OCI-LY1 (cell line): Measurements from ENCODE around the gene FAXC.

ENCODE experiments used
- H2AFZ ChIP-seq: fragments of 200-600 bp; sonication (generic), shearing (Covaris generic); 2 replicates; pipeline ENCODE4 v1.6.0; 2014; ENCODE audit warnings: antibody characterized with exemption, mild to moderate bottlenecking, low read length
- H3F3A ChIP-seq: fragments of 200-600 bp; sonication (generic), shearing (Covaris generic); 2 replicates; pipeline ENCODE4 v1.6.0; 2014; ENCODE audit warnings: mild to moderate bottlenecking, antibody characterized with exemption, low read length, moderate library complexity; ENCODE audit not compliant: insufficient read depth
- H3K27ac ChIP-seq: fragments of 200-600 bp; sonication (generic); 2 replicates; pipeline ENCODE4 v1.5.1; 2014; ENCODE audit warnings: low read length, mixed run types, mild to moderate bottlenecking, low read depth; ENCODE audit not compliant: poor library complexity, severe bottlenecking
- H3K27me3 ChIP-seq: fragments of 200-600 bp; sonication (generic); 2 replicates; pipeline ENCODE4 v1.6.0; 2014; ENCODE audit warnings: antibody characterized with exemption, mild to moderate bottlenecking, low read length, moderate library complexity; ENCODE audit not compliant: insufficient read depth
- H3K36me3 ChIP-seq: fragments of 200-600 bp; sonication (generic); 2 replicates; pipeline ENCODE4 v1.6.1; 2014; ENCODE audit warnings: mild to moderate bottlenecking, antibody characterized with exemption, low read length, moderate library complexity, mixed read lengths; ENCODE audit not compliant: insufficient read depth
- H3K4me1 ChIP-seq: fragments of 200-600 bp; sonication (generic); 2 replicates; pipeline ENCODE4 v1.5.1; 2014; ENCODE audit warnings: mild to moderate bottlenecking, low read length, moderate library complexity; ENCODE audit not compliant: insufficient read depth, severe bottlenecking
- H3K4me2 ChIP-seq: fragments of 200-600 bp; sonication (generic), shearing (Covaris generic); 2 replicates; pipeline ENCODE4 v1.6.1; 2014; ENCODE audit warnings: low read length
- H3K4me3 ChIP-seq: fragments of 200-600 bp; sonication (generic); 2 replicates; pipeline ENCODE4 v1.5.1; 2014; ENCODE audit warnings: low read length, low read depth, mild to moderate bottlenecking, mixed read lengths; ENCODE audit not compliant: poor library complexity, severe bottlenecking
- H3K79me2 ChIP-seq: fragments of 200-600 bp; shearing (Covaris generic); 2 replicates; pipeline ENCODE4 v1.6.1; 2016; ENCODE audit warnings: mixed run types, low read length, mixed read lengths; ENCODE audit not compliant: insufficient read depth
- H3K9ac ChIP-seq: fragments of 200-600 bp; sonication (generic), shearing (Covaris generic); 2 replicates; pipeline ENCODE4 v1.6.1; 2014; ENCODE audit warnings: mild to moderate bottlenecking, low read length, mixed read lengths
- H3K9me2 ChIP-seq: fragments of 200-600 bp; sonication (generic), shearing (Covaris generic); 2 replicates; pipeline ENCODE4 v1.6.1; 2014; ENCODE audit warnings: low read depth, mild to moderate bottlenecking, low read length, mixed read lengths
- H3K9me3 ChIP-seq: fragments of 200-600 bp; shearing (Covaris generic); 2 replicates; pipeline ENCODE4 v1.6.1; 2014; ENCODE audit warnings: low read length, mixed read lengths
- H4K20me1 ChIP-seq: fragments of 200-600 bp; sonication (generic), shearing (Covaris generic); 2 replicates; pipeline ENCODE4 v1.6.0; 2016; ENCODE audit warnings: mild to moderate bottlenecking, low read length; ENCODE audit not compliant: insufficient read depth
- CTCF ChIP-seq: fragments of 200-600 bp; sonication (generic), shearing (Covaris generic); IDR thresholded peaks from 2 replicates; pipeline ENCODE4 v1.5.1; 2017; ENCODE audit warnings: mild to moderate bottlenecking, antibody characterized with exemption, low read length, moderate library complexity, mixed read lengths
- EZH2 ChIP-seq: fragments of 200-600 bp; sonication (generic), shearing (Covaris generic); IDR thresholded peaks from 2 replicates; pipeline ENCODE4 v1.8.0; 2017; ENCODE audit warnings: borderline replicate concordance, mixed run types, mild to moderate bottlenecking, antibody characterized with exemption, low read length, moderate library complexity, mixed read lengths

The FAXC gene

DNA sequence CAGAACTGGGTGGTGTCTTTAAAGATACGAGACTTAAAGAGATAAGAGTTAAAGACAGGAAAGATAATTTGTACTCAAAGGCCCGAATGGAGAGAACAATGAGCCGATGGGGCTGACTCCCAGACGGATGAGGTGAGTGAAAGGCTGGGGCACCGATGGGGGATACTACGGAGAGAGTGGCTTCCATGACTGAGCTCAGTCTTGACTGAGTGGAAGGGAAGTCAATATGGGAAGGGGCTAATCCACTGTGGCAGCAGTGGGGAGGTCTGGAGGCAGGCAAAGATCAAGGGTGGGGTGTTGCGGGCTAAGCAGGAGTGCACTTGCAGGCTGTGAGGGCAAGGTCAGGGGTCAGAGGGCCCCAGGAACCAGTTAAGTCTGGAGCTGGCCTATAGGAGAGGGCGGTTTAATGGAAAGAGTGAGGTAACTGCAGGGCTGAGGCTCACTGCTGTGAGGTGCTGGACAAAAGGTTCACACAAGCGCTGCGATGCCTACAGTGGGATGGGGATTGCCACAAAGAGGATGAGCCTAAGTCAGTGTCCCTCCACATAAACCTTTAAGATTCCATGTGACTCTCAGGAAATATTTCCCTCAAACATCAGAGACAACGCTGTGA lies 42.1 kb downstream of the FAXC start:
- Histone ChIP-seq H3K79me2 (no peaks in the 10 kb centered on the region), H3K9me2 (no peaks in the 10 kb centered on the region), H3K9ac (no peak overlapping the region), H3K27ac (no peak overlapping the region), H2AFZ (no peak overlapping the region), H3K27me3 (no peaks in the 10 kb centered on the region), H4K20me1 (no peaks in the 10 kb centered on the region), H3K36me3 (no peaks in the 10 kb centered on the region), H3K9me3 (no peaks in the 10 kb centered on the region), H3F3A (no peaks in the 10 kb centered on the region), H3K4me1 (no peaks in the 10 kb centered on the region), H3K4me2 (no peak overlapping the region), H3K4me3 (no peak overlapping the region)
- TF ChIP-seq EZH2 (no peak), CTCF (no peak)

DNA sequence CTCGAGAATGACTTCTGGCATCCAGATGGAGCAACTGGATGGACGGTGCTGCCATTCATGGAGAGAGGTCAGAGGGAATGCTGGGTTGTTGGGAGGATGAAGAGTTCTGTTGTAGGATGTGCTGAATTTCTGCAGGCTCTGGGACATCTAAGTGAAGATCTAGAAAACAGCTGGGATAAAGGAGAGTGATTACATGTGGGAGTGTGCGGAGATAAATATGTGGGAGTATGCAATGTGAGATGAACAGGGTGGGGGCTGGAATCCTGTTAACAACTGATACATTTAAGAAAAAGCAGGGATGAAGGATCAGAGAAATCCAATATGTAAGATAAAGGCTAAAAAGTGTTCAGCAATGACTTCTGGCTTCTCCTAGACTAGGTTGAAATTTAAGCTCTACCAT lies 43.1 kb downstream of the FAXC start:
- Histone ChIP-seq H3K4me1 (no peaks in the 10 kb centered on the region), H3K79me2 (no peaks in the 10 kb centered on the region), H3F3A (no peaks in the 10 kb centered on the region), H4K20me1 (no peaks in the 10 kb centered on the region), H3K9me2 (no peaks in the 10 kb centered on the region), H3K4me3 (no peak overlapping the region), H3K27ac (no peak overlapping the region), H2AFZ (no peak overlapping the region), H3K4me2 (no peak overlapping the region), H3K9ac (no peak overlapping the region), H3K36me3 (no peaks in the 10 kb centered on the region), H3K27me3 (no peaks in the 10 kb centered on the region), H3K9me3 (no peaks in the 10 kb centered on the region)
- no peak for TF ChIP-seq EZH2
- no peak for TF ChIP-seq CTCF

DNA sequence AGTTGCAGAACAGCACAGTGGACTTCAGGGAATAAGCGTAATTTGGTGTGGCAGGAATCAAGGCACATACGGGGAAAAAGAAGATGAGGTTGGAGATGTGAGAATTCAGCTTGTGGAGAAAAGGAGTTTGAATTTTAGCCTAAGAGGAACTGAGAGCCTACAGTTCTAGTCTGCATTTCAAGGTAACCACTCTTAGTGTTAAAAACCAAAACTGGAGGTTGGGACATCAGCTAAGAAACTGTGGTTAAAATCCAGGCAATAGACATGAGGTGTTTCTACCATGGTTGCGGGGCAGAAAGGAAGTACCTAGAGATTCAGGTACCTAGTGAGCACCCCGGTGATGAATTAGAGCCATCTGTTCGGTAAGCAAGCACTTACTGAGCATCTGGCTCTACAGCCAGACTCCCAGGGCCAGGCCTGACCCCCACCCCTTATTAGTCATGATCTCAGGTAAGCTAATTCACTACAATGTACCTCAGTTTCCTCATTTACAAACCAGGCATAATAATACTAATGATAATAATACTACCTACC lies 44.4 kb downstream of the FAXC start:
- no peaks in the 10 kb centered on the region for H4K20me1 ChIP-seq
- H3K9me3 ChIP-seq: no peaks in the 10 kb centered on the region
- H3K4me2 ChIP-seq: no peak overlapping the region
- no peaks in the 10 kb centered on the region for H3F3A ChIP-seq
- H2AFZ ChIP-seq: no peak overlapping the region
- H3K4me1 ChIP-seq: no peaks in the 10 kb centered on the region
- TF ChIP-seq CTCF (no peak), EZH2 (no peak)
- H3K27ac ChIP-seq: no peak overlapping the region
- H3K79me2 ChIP-seq: no peaks in the 10 kb centered on the region
- H3K36me3 ChIP-seq: no peaks in the 10 kb centered on the region
- H3K27me3 ChIP-seq: no peaks in the 10 kb centered on the region
- no peak overlapping the region for H3K9ac ChIP-seq
- no peak overlapping the region for H3K4me3 ChIP-seq
- no peaks in the 10 kb centered on the region for H3K9me2 ChIP-seq
